ENCODE data around the gene CMAS.
A peak's percentile ranks its signal among the peaks of the same experiment; 100 is the strongest.
"Not testable (repeated sequence)": the region's sequence is repeated elsewhere in the genome, so short reads cannot be mapped to it uniquely, and the experiment has no call there.

CMAS gene

DNA sequence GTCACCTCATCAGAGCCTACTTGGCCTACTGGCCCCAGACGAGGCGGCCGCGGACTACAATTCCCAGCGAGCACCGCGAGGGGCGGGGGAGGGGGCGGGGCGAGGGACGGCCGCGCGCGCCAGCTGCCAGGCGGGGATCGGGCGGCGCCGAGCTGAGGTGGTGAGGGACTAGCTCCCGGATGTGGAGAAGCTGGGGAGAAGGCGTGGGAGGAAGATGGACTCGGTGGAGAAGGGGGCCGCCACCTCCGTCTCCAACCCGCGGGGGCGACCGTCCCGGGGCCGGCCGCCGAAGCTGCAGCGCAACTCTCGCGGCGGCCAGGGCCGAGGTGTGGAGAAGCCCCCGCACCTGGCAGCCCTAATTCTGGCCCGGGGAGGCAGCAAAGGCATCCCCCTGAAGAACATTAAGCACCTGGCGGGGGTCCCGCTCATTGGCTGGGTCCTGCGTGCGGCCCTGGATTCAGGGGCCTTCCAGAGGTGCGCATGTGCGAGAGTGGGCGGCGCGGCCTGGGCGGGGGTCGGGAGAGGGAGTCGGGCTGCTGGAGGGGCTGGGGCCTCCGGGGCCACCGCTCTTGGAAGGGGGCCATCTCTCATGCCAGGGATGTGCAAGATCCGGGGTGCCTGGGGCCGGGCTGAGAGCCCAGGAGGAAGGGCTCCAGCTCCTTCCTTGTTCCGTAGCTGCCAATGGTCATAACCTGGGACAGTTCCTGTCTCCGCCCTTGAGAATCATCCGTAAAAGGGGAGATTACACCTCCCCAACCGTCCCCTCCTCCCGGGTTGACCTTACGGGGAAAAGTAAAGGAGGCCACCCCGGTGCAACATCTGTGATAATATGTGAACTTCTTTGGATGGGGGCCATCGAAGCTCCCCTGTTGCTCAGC, at the start of gene CMAS:
Gene CMAS, plus strand, starts transcription at position 129 of the 878 bp plus-strand sequence. Its CDS starts 86 bp downstream, at position 215.
- DNase-seq, result peak; percentile 67

DNA sequence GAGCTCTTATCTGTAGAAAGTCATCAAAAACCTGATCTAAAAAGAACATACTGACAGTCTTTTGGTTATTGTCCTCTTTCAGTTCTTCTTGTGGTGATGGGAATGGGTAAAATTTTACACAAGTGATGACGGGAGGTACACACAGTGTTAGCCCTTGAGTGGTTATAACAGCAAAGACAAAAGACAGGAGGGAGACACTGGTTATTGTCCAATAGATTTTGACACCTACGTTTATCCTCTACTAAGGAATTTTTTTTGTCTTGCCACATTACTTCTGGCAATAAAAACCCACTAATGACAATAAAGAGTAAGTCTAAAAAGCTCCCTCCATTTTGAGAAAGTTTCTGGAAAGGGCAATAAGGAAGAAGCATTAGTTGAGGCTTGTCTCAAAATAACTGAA, 47.7 kb upstream of the CMAS start:
- no peak for DNase-seq

DNA sequence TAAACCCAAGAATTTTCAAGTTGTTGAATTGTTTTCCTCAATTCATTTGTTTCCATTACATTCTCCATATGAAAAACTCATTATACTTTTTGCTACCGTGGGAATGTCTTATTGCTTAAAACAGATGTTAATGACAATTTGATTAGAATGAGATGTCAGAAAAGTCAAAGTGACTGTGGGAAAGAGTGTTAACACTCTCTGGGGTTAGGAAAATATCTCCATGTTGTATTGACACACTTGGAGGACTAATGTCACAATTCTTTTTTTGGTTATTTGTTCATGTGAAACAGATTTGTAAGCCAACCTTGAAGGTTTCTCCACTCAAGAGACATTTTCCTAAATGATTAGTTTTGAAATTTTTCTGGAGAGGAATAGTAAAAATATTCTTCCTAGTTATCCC, 47.2 kb upstream of the CMAS start:
- DNase-seq, result no peak

- DNase-seq, result no peak
These were observed 43.6 kb upstream of the CMAS start for GRCh38 chr12:22002430-22002829.

GRCh38 chr12:22007794-22008193, 38.2 kb upstream of the CMAS start:
- not testable (repeated sequence) for DNase-seq

- DNase-seq, result no peak
These were observed 37.8 kb upstream of the CMAS start for GRCh38 chr12:22008196-22008595.

DNA sequence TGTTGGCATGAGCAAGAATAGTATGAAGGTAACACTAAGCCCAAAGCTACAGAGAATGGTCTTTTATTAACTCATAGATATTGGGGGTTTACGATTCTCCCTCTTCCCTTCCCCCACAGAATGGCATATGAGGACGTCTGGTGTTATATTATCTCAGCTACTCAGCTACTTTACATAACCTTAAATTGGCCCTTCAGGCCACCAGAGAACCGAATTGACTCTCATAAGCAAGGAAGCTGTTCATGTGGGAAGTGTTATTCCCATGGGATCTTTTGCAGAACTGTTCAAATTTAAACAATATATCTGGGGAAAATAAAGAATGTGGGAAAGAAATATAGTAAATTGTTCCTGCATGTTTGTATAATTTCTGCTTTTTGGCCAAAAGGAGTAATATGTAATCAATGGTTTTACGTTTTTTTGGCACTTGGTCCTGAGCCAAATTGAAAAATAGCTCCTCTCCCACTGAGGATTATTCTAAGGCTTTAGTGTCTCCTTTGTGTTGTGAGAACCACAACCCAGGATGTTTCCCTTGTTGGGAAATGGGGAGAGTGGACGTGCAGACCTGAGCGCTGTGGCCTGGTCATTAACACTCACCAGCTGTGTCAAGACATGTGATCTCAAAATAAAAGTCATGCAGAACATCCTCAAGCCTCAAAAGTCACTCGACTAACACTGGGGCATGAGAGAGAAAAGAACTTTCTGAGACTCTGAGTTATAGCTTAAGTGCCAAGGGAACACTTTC, 31.8 kb upstream of the CMAS start:
- no peak for DNase-seq

- no peak for DNase-seq
These were observed 31.3 kb upstream of the CMAS start for GRCh38 chr12:22014783-22015144.

GRCh38 chr12:22016982-22017381, 29.0 kb upstream of the CMAS start:
- DNase-seq, result no peak

GRCh38 chr12:22018860-22019259, 27.2 kb upstream of the CMAS start:
- peak; percentile 58 for DNase-seq

GRCh38 chr12:22023489-22023888, 22.5 kb upstream of the CMAS start:
- not testable (repeated sequence) for DNase-seq

- DNase-seq, result no peak
These were observed 16.5 kb upstream of the CMAS start for GRCh38 chr12:22029491-22029890.

GRCh38 chr12:22029991-22030390, 16.0 kb upstream of the CMAS start:
- DNase-seq, result no peak

- no peak for DNase-seq
These were observed 13.3 kb upstream of the CMAS start for GRCh38 chr12:22032732-22033131.

GRCh38 chr12:22034709-22035506, 11.1 kb upstream of the CMAS start:
- no peak for DNase-seq

GRCh38 chr12:22037947-22038346, 8.1 kb upstream of the CMAS start:
- DNase-seq, result no peak

DNA sequence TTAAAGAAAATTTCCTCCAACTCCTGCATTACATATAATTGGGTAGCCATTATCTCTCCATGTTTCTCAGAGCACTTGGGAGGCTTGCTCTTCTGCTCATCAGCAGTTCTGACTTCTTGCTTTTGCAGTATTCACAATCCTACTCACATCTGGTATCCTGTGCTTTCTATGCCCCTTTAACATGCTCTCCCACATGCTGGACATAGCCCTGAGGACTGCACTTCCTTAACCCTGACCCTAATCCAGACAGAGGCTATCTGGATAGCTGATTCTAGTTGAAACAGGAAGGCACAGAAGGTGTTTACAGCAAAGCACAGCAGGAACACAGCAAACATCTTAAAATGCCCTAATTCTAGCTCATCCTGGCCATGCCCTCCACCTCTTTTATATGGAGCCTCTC, 7.3 kb upstream of the CMAS start:
- DNase-seq, result no peak

DNA sequence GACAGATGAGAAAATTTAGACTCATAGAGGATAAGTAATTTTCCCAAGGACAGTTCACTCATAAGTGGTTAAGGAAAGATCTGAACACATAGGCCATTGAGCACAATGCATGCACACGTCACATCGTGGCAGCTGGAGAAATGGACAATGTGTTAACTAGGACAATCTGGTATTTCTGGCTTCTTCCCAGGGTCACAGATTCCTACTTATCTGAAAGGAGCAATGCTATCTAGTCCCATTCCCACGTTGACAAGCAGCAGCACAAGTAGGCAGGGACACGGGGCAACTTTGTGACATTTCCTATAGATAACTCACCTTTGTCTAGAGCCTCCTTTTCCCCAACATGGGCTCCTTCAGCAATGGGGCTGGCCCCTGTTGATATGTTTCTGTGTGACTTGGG, 6.7 kb upstream of the CMAS start:
- no peak for DNase-seq

DNA sequence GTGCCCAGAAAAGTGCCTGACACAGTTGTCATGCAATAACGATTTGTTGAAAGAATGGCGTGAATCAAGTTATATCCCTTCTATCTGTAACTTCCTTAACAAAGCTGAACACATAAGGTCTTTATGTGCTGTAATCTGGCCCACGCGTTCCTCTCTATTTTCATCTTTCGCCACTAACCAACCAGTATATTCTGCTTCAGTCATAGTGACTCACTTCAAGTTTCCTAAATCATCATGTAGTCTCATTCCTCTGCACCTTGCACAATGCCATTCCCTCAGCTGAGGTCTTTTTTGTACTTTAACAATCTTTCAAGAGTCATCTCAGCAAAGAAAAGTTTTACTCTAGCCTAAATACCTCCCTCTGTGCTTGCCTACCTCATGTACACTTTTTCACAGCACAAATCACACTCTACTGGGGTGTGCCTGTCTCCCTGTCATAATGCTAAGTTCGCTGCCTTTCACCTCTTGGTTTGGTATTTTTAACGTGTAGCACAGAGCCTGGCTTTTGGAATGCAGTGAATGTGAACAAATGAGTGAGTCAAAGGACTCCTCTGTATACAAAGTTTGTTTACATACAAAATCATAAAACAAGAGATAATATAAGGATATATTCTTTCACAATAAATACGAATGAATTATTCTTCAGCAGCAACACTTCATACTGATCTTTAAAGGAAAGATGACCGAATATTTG, 2.9 kb upstream of the CMAS start:
- no peak for DNase-seq

- DNase-seq, result no peak
These were observed 2.1 kb upstream of the CMAS start for GRCh38 chr12:22043943-22044342.

GRCh38 chr12:22044391-22044790, 1.6 kb upstream of the CMAS start:
- DNase-seq, result no peak

DNA sequence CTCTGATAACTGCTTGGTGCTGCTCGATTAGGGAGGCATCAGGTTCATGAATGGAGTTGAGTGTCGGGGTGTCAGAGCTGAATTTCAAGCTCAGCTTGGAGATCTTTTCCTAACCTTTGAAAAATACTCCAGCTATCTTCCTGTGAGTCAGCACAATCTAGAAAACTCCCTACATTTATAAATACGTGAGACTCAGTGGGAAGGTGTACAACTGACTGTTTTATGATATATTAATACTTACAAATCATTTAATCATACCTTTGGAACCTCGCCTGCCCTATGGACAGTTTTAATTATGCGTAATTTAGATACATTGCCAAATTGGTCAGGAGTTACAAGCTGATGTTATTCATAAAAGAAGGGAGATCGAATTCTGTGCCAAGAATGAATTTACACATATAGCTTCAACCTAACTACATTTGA, 961 bp downstream of the CMAS start:
- no peak for DNase-seq

GRCh38 chr12:22047494-22047893, 1.5 kb downstream of the CMAS start:
- no peak for DNase-seq
